Measurements from ENCODE around the gene RPL12.

DNA sequence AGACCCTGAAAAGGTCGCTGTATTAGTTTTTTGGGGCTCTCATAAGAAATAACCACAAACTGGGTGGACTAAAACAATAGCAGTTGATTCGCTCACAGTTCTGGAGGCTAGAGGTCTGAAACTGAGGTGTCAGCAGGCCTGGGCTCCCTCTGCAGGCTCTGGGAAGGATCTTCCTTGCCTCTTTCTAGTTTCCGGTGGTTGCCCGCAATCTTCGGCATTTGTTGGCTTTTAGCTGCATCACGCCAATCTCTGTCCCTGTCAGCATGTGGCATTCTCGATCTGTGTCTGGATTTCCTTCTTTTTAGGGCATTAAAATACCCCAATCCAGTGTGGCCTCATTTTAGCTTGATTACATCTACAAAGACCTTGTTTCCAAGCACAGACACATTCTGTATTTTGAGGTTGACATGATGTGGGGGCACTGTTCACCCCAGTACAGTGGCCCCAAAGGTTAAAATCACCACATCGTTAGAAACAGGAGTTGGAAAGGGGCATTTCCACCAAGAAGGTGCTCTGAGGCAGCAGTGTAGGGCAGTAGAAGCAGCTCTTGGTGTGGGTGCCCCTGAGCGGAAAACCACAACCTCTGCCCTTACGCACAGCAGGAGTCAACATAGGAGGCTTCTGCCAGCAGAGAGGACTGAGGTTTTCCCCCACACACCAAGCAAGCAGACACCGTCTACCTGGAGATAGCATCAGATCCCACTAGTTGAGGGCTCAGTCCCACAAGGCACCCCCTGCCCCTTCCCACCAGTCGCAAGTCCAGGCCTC, 13.5 kb downstream of the RPL12 start:
- no peak for TF ChIP-seq POLR2AphosphoS5 (IDR thresholded peaks at IDR 0.05; ENCODE audit: low read depth, low read length)
- TF ChIP-seq POLR2A (IDR thresholded peaks at IDR 0.05; ENCODE audit: low read depth, low read length), result no peak
- no peak for TF ChIP-seq TAF1 (IDR thresholded peaks at IDR 0.05; ENCODE audit: low read depth, low read length)
